OCI-LY7 (cell line): ENCODE data around the gene TMC1.

ENCODE experiments used
- CTCF ChIP-seq: fragments of 200-600 bp; sonication (generic); conservative IDR thresholded peaks from 2 replicates; pipeline ENCODE4 v1.5.1; 2014; ENCODE audit warnings: mild to moderate bottlenecking, antibody characterized with exemption, low read length, moderate library complexity, mixed read lengths
- EZH2phosphoT487 ChIP-seq: fragments of 200-600 bp; sonication (generic); IDR thresholded peaks from 2 replicates; pipeline ENCODE4 v1.6.1; 2018; ENCODE audit warnings: low read depth, borderline replicate concordance, mild to moderate bottlenecking, mixed run types, antibody characterized with exemption, low read length, moderate library complexity, mixed read lengths

- TF ChIP-seq CTCF = peak; percentile 60
- no peak for TF ChIP-seq EZH2phosphoT487
These were observed 350.3 kb downstream of the TMC1 start for GRCh38 chr9:72871685-72872084.
